Spinal cord (tissue), 10 donors: ENCODE measurements around the gene NDST3. TPM values are rescaled to one million over a fixed set of nuclear protein-coding genes. Genes with fewer than 3 reads are reported as not detected.

Experiments
- DNase-seq, 6 donors: peaks; one replicate each; pipeline versions ENCODE4 v3.0.0 to v3.0.0-alpha.2; 2013 to 2015; ENCODE audit warnings: low spot score in 6 of 6, low read depth in 4 of 6
- H3K27ac ChIP-seq: one replicate; pipeline ENCODE4 v1.5.1; 2013; ENCODE audit warnings: low read depth, low read length, control low read depth
- H3K27me3 ChIP-seq: one replicate; pipeline ENCODE4 v1.6.1; 2013; ENCODE audit warnings: low read length; ENCODE audit not compliant: control insufficient read depth, insufficient read depth
- H3K36me3 ChIP-seq: one replicate; pipeline ENCODE4 v1.6.1; 2013; ENCODE audit warnings: low read length; ENCODE audit not compliant: control insufficient read depth, insufficient read depth
- H3K4me1 ChIP-seq: one replicate; pipeline ENCODE4 v1.6.1; 2013; ENCODE audit warnings: low read length; ENCODE audit not compliant: control insufficient read depth, insufficient read depth
- H3K4me3 ChIP-seq: one replicate; pipeline ENCODE4 v1.5.1; 2013; ENCODE audit warnings: low read depth, low read length, control low read depth
- H3K9me3 ChIP-seq: one replicate; pipeline ENCODE4 v1.6.1; 2013; ENCODE audit warnings: low read length; ENCODE audit not compliant: control insufficient read depth, insufficient read depth
- WGBS: methylation state at CpG from one replicate; pipeline ENCODE4 v1.1.5; 2013; ENCODE audit warnings: missing lambda C conversion rate; ENCODE audit not compliant: insufficient coverage; 5-methylcytosine and 5-hydroxymethylcytosine counted together
- polyA plus RNA-seq, 2 donors: library from polyadenylated mRNA; unstranded; fragments of 120-200 nt; gene quantifications; one replicate each; pipeline ENCODE4 v1.2.1, GENCODE V29; 2013; ENCODE audit not compliant: insufficient read length in 2 of 2
- total RNA-seq, 2 donors: library from RNA; depleted of rRNA in 1 of 2; stranded (reverse); fragments of 120-200 nt in 1 of 2; fragments of >200 nt in 1 of 2; gene quantifications; one replicate each; pipeline versions ENCODE4 v1.2.3 to v1.2.4, GENCODE V29; 2013 to 2014
- donor health status: healthy.

Gene NDST3
- total and polyA plus RNA-seq, 4 donors, result 6.6 to 24.2 (median 9.8) TPM

DNA sequence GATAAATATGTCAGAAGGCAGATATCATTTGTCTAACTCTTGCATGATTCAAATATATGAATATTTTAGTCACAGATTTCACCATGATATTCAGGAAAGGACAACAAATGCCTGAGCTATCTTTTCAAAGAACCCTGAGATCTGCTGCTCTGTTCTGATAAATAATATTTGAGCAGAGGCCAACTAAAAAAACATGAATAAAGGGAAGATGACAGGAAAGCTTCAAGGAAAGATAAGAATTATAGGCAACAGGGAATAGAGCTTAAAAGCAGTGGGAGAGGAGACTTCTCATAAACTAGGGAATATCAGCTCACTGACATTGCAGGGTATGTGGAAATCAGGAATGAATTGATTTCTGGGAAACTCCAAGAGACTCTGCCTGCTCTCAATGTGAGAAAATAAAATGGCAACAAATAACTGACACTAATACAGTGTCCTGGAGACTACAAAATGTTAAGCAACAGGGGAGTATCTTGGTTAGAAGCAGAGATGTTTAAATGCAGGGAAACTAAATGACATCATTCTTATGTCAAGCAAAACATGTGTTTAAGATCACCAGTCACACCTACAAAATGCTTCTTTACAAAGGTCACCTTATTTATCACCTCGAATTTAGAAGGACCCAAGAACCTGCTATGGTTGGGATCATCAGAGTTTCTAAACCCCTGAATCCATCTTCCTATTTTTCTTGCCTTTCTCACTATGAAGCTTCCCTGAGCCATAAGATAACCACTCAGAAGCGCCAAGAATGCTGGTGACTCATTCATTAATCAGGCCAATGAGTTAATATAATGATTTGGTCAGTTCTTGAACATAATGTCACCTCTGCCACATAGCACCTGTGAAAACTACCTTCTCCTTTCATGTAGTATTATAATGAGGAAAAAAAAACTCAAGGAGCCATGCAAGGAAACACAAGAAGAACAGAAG lies 78.1 kb downstream of the NDST3 start:
- whole genome bisulfite sequencing, result 57% methylated on average over 1 of the region's 2 CpGs

DNA sequence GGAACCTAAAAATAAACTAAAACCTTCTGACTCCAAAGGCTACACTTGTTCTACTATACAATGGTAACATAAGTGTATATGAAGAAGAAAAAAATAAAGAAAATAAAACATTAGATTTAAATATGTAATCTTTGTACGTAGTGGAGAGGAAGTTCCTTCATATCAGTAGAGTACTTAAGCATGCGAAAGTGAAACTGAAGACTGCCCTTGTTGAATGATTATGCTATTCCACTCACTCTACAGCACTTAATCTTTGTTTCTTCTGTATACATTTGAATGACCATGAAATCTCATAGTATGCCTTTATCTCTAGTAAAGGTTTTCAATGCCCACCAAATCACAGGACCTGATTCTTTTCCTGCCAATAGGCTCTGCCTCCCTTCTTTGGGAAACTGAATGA lies 78.9 kb downstream of the NDST3 start:
- no CpG with 5 or more reads among the region's 2 CpGs for WGBS
- no peak for DNase-seq

More for the DNA sequence above, 78.1 kb downstream of the NDST3 start:
- no peak for DNase-seq
- Histone ChIP-seq H3K36me3 (no peaks in the 10 kb centered on the region), H3K4me3 (no peak overlapping the region), H3K4me1 (no peaks in the 10 kb centered on the region), H3K9me3 (no peaks in the 10 kb centered on the region), H3K27ac (no peak overlapping the region), H3K27me3 (no peaks in the 10 kb centered on the region)

DNA sequence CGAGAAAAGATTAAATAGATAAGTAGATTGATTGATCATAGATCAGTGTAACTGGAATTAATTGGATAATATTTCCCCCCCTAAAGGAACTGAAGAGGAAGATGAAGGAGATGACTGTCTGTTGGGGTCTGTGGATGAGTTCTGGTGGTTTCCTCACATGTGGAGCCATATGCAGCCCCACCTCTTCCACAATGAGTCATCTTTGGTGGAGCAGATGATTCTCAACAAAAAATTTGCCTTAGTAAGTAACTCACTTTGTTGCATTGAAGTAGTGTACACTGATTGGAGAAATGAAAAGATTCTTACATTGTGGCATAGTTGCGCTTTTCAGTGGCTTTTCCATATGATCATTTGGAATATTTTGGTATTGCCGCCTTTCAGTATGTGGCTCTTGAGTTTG lies 80.4 kb downstream of the NDST3 start:
- Histone ChIP-seq H3K27ac (no peak overlapping the region), H3K27me3 (no peaks in the 10 kb centered on the region), H3K36me3 (no peaks in the 10 kb centered on the region), H3K4me1 (no peaks in the 10 kb centered on the region), H3K4me3 (no peak overlapping the region), H3K9me3 (no peaks in the 10 kb centered on the region)
- WGBS, result 100% methylated on average over 1 of the region's 3 CpGs
- DNase-seq, result no peak

More for the DNA sequence above, 78.9 kb downstream of the NDST3 start:
- H3K27me3 ChIP-seq, result no peaks in the 10 kb centered on the region
- H3K4me3 ChIP-seq, result no peak overlapping the region
- H3K27ac ChIP-seq, result no peak overlapping the region
- H3K9me3 ChIP-seq, result no peaks in the 10 kb centered on the region
- H3K4me1 ChIP-seq, result no peaks in the 10 kb centered on the region
- H3K36me3 ChIP-seq, result no peaks in the 10 kb centered on the region

DNA sequence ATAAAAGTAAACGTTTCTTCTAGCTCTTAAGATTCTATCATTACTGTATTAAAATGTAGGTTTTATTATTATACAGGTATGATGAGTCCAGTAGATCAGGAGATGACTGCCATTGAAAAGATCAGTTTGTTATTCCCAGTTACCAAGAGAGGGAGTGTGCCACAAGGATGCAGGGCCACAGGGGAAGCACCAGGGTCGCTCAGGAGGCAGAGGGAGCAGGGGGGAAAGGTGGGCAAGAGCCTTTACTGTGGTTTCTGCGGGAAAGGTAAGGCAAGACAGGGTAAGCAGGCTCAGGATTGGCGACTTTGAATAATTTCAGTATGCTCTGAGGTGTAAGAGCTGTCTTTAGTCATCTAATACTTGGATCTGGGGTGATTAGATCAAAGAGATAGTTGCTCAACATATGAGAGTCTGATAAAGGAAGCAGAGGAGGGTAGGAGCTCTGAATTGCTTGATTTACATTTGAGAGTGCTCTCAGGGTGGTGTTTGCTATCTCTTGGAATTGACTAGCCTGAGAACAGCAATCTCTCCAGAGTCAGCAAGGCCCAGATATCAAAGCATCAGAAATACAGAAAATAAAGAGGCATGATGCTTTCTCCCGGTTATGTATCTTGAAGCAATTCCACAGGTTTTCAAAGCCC lies 86.0 kb downstream of the NDST3 start:
- H3K27ac ChIP-seq, result no peak overlapping the region
- no peaks in the 10 kb centered on the region for H3K27me3 ChIP-seq
- H3K36me3 ChIP-seq, result no peaks in the 10 kb centered on the region
- DNase-seq, result no peak
- no peaks in the 10 kb centered on the region for H3K9me3 ChIP-seq
- H3K4me3 ChIP-seq, result no peak overlapping the region
- 41% methylated on average over 3 of the region's 5 CpGs for WGBS
- no peaks in the 10 kb centered on the region for H3K4me1 ChIP-seq

DNA sequence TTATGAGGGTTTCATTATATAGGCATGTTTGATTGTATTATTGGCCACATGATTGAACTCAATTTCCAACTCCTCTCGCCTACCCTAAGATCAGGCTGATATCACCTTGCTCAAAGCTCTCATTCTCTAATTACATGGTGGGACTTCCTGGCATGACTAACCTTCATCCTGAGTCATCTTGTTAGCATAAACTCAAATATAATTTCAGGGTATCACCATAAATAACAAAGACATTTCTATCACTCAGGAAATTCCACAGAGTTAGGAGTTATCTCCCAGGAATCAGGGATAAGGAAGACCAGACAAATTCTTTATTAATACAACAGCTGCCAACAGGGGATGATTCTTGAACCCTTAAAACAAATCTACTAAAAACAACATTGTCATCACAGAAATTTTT lies 90.7 kb downstream of the NDST3 start:
- no peaks in the 10 kb centered on the region for H3K36me3 ChIP-seq
- no peaks in the 10 kb centered on the region for H3K9me3 ChIP-seq
- H3K27ac ChIP-seq, result no peak overlapping the region
- no peak overlapping the region for H3K4me3 ChIP-seq
- no CpG with 5 or more reads among the region's 1 CpG for WGBS
- H3K4me1 ChIP-seq, result no peaks in the 10 kb centered on the region
- DNase-seq, result no peak
- H3K27me3 ChIP-seq, result no peaks in the 10 kb centered on the region

DNA sequence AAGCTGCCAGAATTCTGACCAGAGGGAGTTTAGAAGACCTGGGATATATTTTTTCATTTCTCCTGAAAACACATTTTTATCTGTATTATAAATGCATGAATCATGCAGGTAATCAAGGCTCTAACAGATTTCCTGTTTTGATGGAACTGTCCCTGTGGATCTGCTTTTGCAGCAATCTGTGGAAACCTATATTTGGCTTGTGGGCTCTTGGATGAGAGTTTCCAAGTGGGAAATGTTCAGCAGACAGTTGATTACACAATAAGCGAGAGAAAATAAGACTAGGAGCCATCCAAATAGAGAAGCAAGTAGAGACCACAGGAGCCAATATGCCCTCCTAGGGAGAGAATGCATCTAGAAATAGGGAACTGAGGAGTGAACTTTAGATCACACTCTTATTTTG lies 105.0 kb downstream of the NDST3 start:
- Histone ChIP-seq H3K4me3 (no peak overlapping the region), H3K36me3 (peaks cover 2% of the 10 kb centered on the region), H3K4me1 (no peaks in the 10 kb centered on the region), H3K27me3 (no peaks in the 10 kb centered on the region), H3K27ac (no peak overlapping the region), H3K9me3 (no peaks in the 10 kb centered on the region)
- DNase-seq, result no peak
- 60% methylated on average over 1 of the region's 1 CpG for WGBS

DNA sequence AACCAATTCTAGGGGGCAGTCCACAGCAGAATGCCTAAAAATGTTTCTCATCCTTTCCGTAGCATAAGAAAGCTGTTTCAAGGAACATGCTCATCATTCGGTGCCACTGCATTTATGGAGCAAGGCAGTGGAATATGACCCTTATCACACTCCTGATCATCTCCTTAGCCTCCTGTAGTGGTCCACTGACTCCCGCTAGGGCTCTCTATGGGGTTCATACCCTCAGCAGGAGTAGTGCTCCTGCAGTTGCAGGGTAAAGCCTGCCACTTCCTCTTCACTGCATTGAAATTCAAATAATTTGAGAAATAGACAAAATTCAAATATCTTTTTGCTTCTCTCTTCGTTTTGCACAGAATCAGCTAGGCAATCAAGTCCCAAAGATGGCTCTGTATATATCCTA lies 107.0 kb downstream of the NDST3 start:
- no peaks in the 10 kb centered on the region for H3K4me1 ChIP-seq
- no peak for DNase-seq
- H3K27ac ChIP-seq, result no peak overlapping the region
- no peak overlapping the region for H3K4me3 ChIP-seq
- H3K36me3 ChIP-seq, result peaks cover 2% of the 10 kb centered on the region
- H3K9me3 ChIP-seq, result no peaks in the 10 kb centered on the region
- no peaks in the 10 kb centered on the region for H3K27me3 ChIP-seq
- 100% methylated on average over 2 of the region's 4 CpGs for WGBS

DNA sequence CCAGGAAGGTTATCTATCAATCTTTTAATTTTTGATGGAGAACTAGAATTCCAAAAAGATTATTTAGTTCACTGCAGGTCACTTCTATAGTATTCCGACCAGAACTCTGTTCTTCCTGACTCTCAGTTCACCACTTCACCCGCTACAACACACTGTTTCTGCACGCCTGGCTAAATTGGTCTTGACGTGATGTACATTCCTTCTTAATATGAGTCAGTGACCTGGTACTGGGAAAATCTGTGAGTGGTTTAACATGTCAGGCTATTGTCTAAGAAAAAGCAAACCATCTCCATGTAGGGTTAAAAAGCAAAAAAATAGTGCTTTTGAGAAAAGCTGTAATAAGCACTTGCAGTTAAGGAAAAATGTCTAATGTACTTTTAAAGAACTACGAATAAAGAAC lies 120.4 kb downstream of the NDST3 start:
- Histone ChIP-seq H3K9me3 (no peaks in the 10 kb centered on the region), H3K27ac (no peak overlapping the region), H3K4me1 (no peaks in the 10 kb centered on the region), H3K4me3 (no peak overlapping the region), H3K36me3 (no peaks in the 10 kb centered on the region), H3K27me3 (no peaks in the 10 kb centered on the region)
- DNase-seq, result no peak
- no CpG with 5 or more reads among the region's 5 CpGs for WGBS

DNA sequence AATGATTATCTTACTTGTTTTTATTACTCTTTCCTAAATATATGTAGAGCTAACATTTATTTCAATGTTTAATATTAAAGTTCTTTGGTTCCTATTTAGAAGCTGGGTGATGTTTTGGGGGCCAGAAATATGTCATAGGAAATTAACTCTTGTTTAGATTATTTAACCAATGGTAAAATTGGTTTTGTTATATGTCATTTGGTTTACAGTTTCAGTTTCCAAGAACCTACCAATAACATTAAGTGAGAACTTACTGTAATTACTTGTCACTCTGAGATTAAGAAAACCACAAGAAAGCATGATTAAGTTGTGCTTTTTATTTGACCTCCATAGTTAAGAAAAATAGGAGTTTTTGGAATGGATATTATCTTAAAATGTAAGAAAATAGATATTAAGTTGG lies 121.2 kb downstream of the NDST3 start:
- H3K4me3 ChIP-seq, result no peak overlapping the region
- no peaks in the 10 kb centered on the region for H3K27me3 ChIP-seq
- H3K4me1 ChIP-seq, result no peaks in the 10 kb centered on the region
- DNase-seq, result no peak
- no peak overlapping the region for H3K27ac ChIP-seq
- H3K36me3 ChIP-seq, result no peaks in the 10 kb centered on the region
- H3K9me3 ChIP-seq, result peaks cover 3% of the 10 kb centered on the region
